ENCODE data around the gene EHMT1.

EHMT1 gene

GRCh38 chr9:137815256-137816255 is 196.8 kb downstream of the EHMT1 start:
- Mint-ChIP-seq H3K36me3 (ENCODE audit: low read depth) (peaks cover 73% of the 10 kb centered on the region), H3K9me3 (peaks cover 16% of the 10 kb centered on the region), H3K4me1 (no peaks in the 10 kb centered on the region), H3K4me3 (no peak overlapping the region), H3K27ac (peak overlapping the region in 1 of 3 experiments; percentile 42), H3K27me3 (ENCODE audit: low read depth) (peaks cover 6% of the 10 kb centered on the region)
- no peak for TF ChIP-seq CTCF (IDR thresholded peaks at IDR 0.05; ENCODE audit: unreplicated experiment in 3 of 3)

- peaks cover 22% of the 10 kb centered on the region for H3K9me3 Mint-ChIP-seq
- no peak for TF ChIP-seq CTCF (IDR thresholded peaks at IDR 0.05; ENCODE audit: unreplicated experiment in 3 of 3)
- no peak overlapping the region for H3K27ac Mint-ChIP-seq
- H3K4me1 Mint-ChIP-seq = no peaks in the 10 kb centered on the region
- H3K27me3 Mint-ChIP-seq (ENCODE audit: low read depth) = peaks cover 6% of the 10 kb centered on the region
- H3K4me3 Mint-ChIP-seq = no peak overlapping the region
- peaks cover 78% of the 10 kb centered on the region for H3K36me3 Mint-ChIP-seq (ENCODE audit: low read depth)
These were observed 197.9 kb downstream of the EHMT1 start for GRCh38 chr9:137816531-137817235.

GRCh38 chr9:137817236-137818200 is 198.7 kb downstream of the EHMT1 start:
- Mint-ChIP-seq H3K36me3 (ENCODE audit: low read depth) (peaks cover 84% of the 10 kb centered on the region), H3K27me3 (ENCODE audit: low read depth) (peaks cover 6% of the 10 kb centered on the region), H3K4me1 (no peaks in the 10 kb centered on the region), H3K27ac (no peak overlapping the region), H3K4me3 (no peak overlapping the region), H3K9me3 (peaks cover 30% of the 10 kb centered on the region)
- no peak for TF ChIP-seq CTCF (IDR thresholded peaks at IDR 0.05; ENCODE audit: unreplicated experiment in 3 of 3)

GRCh38 chr9:137818286-137818685 is 199.5 kb downstream of the EHMT1 start:
- no peaks in the 10 kb centered on the region for H3K4me1 Mint-ChIP-seq
- H3K9me3 Mint-ChIP-seq = peaks cover 30% of the 10 kb centered on the region
- H3K27me3 Mint-ChIP-seq (ENCODE audit: low read depth) = peaks cover 6% of the 10 kb centered on the region
- no peak overlapping the region for H3K4me3 Mint-ChIP-seq
- H3K27ac Mint-ChIP-seq = no peak overlapping the region
- peaks cover 79% of the 10 kb centered on the region for H3K36me3 Mint-ChIP-seq (ENCODE audit: low read depth)
- no peak for TF ChIP-seq CTCF (IDR thresholded peaks at IDR 0.05; ENCODE audit: unreplicated experiment in 3 of 3)

GRCh38 chr9:137820161-137820855 is 201.5 kb downstream of the EHMT1 start:
- H3K9me3 Mint-ChIP-seq = peaks cover 45% of the 10 kb centered on the region
- no peak overlapping the region for H3K27ac Mint-ChIP-seq
- H3K4me1 Mint-ChIP-seq = no peaks in the 10 kb centered on the region
- peaks cover 1% of the 10 kb centered on the region for H3K27me3 Mint-ChIP-seq (ENCODE audit: low read depth)
- H3K4me3 Mint-ChIP-seq = no peak overlapping the region
- no peak for TF ChIP-seq CTCF (IDR thresholded peaks at IDR 0.05; ENCODE audit: unreplicated experiment in 3 of 3)
- peaks cover 82% of the 10 kb centered on the region for H3K36me3 Mint-ChIP-seq (ENCODE audit: low read depth)
